Tibial nerve (tissue), 4 donors: ENCODE data around the gene OR14A2. TPM values are rescaled to one million over a fixed set of nuclear protein-coding genes. Genes with fewer than 3 reads are reported as not detected.
"Not testable (repeated sequence)": the region's sequence is repeated elsewhere in the genome, so short reads cannot be mapped to it uniquely, and the experiment has no call there.

Experiments
- DNase-seq, 2 donors: peaks; one replicate each; pipeline ENCODE4 v3.0.0-alpha.2; 2019; ENCODE audit warnings: low spot score in 2 of 2
- H3K27ac ChIP-seq, 4 donors: fragments of 200-600 bp; sonication (generic) in 3 of 4; one replicate each; pipeline ENCODE4 v1.5.1; 2017 to 2019; ENCODE audit warnings: mild to moderate bottlenecking in 1 of 4
- H3K27me3 ChIP-seq, 2 donors: fragments of 200-600 bp; sonication (generic) in 1 of 2; one replicate each; pipeline versions ENCODE4 v1.5.1 to v1.6.0; 2017 to 2019
- H3K36me3 ChIP-seq, 3 donors: fragments of 200-600 bp; sonication (generic); one replicate each; pipeline ENCODE4 v1.5.1; 2018 to 2019
- H3K4me1 ChIP-seq, 4 donors: fragments of 200-600 bp; sonication (generic) in 3 of 4; one replicate each; pipeline ENCODE4 v1.5.1; 2017 to 2019
- H3K4me3 ChIP-seq, 4 donors: fragments of 200-600 bp; sonication (generic) in 3 of 4; one replicate each; pipeline ENCODE4 v1.5.1; 2017 to 2019; ENCODE audit warnings: mild to moderate bottlenecking in 1 of 4, moderate library complexity in 1 of 4
- H3K9me3 ChIP-seq, 4 donors: fragments of 200-600 bp; sonication (generic) in 3 of 4; one replicate each; pipeline ENCODE4 v1.5.1; 2017 to 2019
- CTCF ChIP-seq, 5 experiments: fragments of 200-600 bp in 3 of 5; fragments of 450-650 bp in 2 of 5; sonication (generic) in 3 of 5; IDR thresholded peaks; one replicate each; pipeline ENCODE4 v1.5.1; 2016 to 2019; ENCODE audit warnings: antibody characterized with exemption in 5 of 5, mild to moderate bottlenecking in 3 of 5, moderate library complexity in 2 of 5
- EP300 ChIP-seq, 2 donors: sonication (generic); formaldehyde crosslinking; IDR thresholded peaks; one replicate each; pipeline ENCODE4 v1.6.1; 2017; ENCODE audit warnings: antibody characterized with exemption in 2 of 2, mild to moderate bottlenecking in 1 of 2
- POLR2A ChIP-seq, 2 donors: fragments of 450-650 bp; IDR thresholded peaks; one replicate each; pipeline ENCODE4 v1.6.1; 2017; ENCODE audit warnings: antibody characterized with exemption in 2 of 2, mild to moderate bottlenecking in 2 of 2, moderate library complexity in 2 of 2
- WGBS, 2 donors: methylation state at CpG; one replicate each; pipeline ENCODE4 v1.1.5; 2018; 5-methylcytosine and 5-hydroxymethylcytosine counted together
- total RNA-seq, 4 donors: library from RNA; depleted of rRNA; stranded (reverse); fragments of >200 nt; gene quantifications; one replicate each; pipeline ENCODE4 v1.1.0, GENCODE V29; 2016

Gene OR14A2
- total RNA-seq, 4 donors from 2014 or later = not detected

GRCh38 chr1:247747616-247748015 is 325 bp downstream of the OR14A2 start:
- TF ChIP-seq POLR2A (IDR thresholded peaks at IDR 0.05) (no peak), EP300 (IDR thresholded peaks at IDR 0.05) (no peak), CTCF (IDR thresholded peaks at IDR 0.05) (no peak)
- H3K27ac ChIP-seq = no peak overlapping the region
- WGBS, 2 donors = 92 to 93% methylated on average over 7 of the region's 7 CpGs
- H3K36me3 ChIP-seq = no peaks in the 10 kb centered on the region
- no peak overlapping the region for H3K4me3 ChIP-seq
- H3K27me3 ChIP-seq = no peaks in the 10 kb centered on the region
- DNase-seq = no peak
- H3K9me3 ChIP-seq = peaks cover 0 to 28% (median 0%) of the 10 kb centered on the region in 4 donors
- H3K4me1 ChIP-seq = no peaks in the 10 kb centered on the region

- TF ChIP-seq CTCF (IDR thresholded peaks at IDR 0.05) (no peak), EP300 (IDR thresholded peaks at IDR 0.05) (no peak), POLR2A (IDR thresholded peaks at IDR 0.05) (no peak)
- H3K9me3 ChIP-seq = peaks cover 0 to 18% (median 0%) of the 10 kb centered on the region in 4 donors
- H3K36me3 ChIP-seq = no peaks in the 10 kb centered on the region
- WGBS, 2 donors = 76 to 83% methylated on average over 3 of the region's 3 CpGs
- H3K27ac ChIP-seq = no peak overlapping the region
- H3K4me3 ChIP-seq = no peak overlapping the region
- DNase-seq = no peak
- H3K27me3 ChIP-seq = no peaks in the 10 kb centered on the region
- H3K4me1 ChIP-seq = no peaks in the 10 kb centered on the region
Measured at GRCh38 chr1:247746391-247746935, 1.5 kb downstream of the OR14A2 start.

- DNase-seq, H3K4me1 ChIP-seq, H3K27ac ChIP-seq, H3K27me3 ChIP-seq, H3K9me3 ChIP-seq, H3K4me3 ChIP-seq, H3K36me3 ChIP-seq: not testable (repeated sequence)
- WGBS, 2 donors = 52 to 58% methylated on average over 3 of the region's 3 CpGs
Measured at GRCh38 chr1:247742215-247742760, 5.7 kb downstream of the OR14A2 start.

- DNase-seq = no peak
- TF ChIP-seq POLR2A (IDR thresholded peaks at IDR 0.05) (no peak), CTCF (IDR thresholded peaks at IDR 0.05) (no peak), EP300 (IDR thresholded peaks at IDR 0.05) (no peak)
- no peaks in the 10 kb centered on the region for H3K9me3 ChIP-seq
- H3K4me3 ChIP-seq = no peak overlapping the region
- no peaks in the 10 kb centered on the region for H3K4me1 ChIP-seq
- H3K27me3 ChIP-seq = no peaks in the 10 kb centered on the region
- WGBS, 2 donors = 86 to 87% methylated on average over 5 of the region's 5 CpGs
- no peaks in the 10 kb centered on the region for H3K36me3 ChIP-seq
- no peak overlapping the region for H3K27ac ChIP-seq
Measured at GRCh38 chr1:247741756-247742155, 6.2 kb downstream of the OR14A2 start.

GRCh38 chr1:247740721-247741120 is 7.2 kb downstream of the OR14A2 start:
- no peak for TF ChIP-seq CTCF (IDR thresholded peaks at IDR 0.05)
- no peak for TF ChIP-seq EP300 (IDR thresholded peaks at IDR 0.05)
- TF ChIP-seq POLR2A (IDR thresholded peaks at IDR 0.05) = no peak
- H3K9me3 ChIP-seq = no peaks in the 10 kb centered on the region
- WGBS, 2 donors = 91% methylated on average over 2 of the region's 2 CpGs
- DNase-seq = no peak
- no peaks in the 10 kb centered on the region for H3K36me3 ChIP-seq
- H3K4me3 ChIP-seq = no peak overlapping the region
- H3K4me1 ChIP-seq = no peaks in the 10 kb centered on the region
- no peak overlapping the region for H3K27ac ChIP-seq
- H3K27me3 ChIP-seq = no peaks in the 10 kb centered on the region
